GM21423 (cell line): Measurements from ENCODE around the gene ACP6.
"Not testable (repeated sequence)": the region's sequence is repeated elsewhere in the genome, so short reads cannot be mapped to it uniquely, and the experiment has no call there.

ENCODE experiments used
- ATAC-seq: cut with Tn5 transposase; IDR thresholded peaks from one replicate; pipeline ENCODE4 v1.9.1; 2021; ENCODE audit warnings: mild to moderate bottlenecking, moderate library complexity; ENCODE audit not compliant: unreplicated experiment

Gene ACP6

GRCh38 chr1:147670319-147671001 is at the start of gene ACP6:
ACP6 (minus strand) TSS chr1:147670524; CDS start chr1:147670048, 476 bp downstream.
- peak; percentile 93 for ATAC-seq

DNA sequence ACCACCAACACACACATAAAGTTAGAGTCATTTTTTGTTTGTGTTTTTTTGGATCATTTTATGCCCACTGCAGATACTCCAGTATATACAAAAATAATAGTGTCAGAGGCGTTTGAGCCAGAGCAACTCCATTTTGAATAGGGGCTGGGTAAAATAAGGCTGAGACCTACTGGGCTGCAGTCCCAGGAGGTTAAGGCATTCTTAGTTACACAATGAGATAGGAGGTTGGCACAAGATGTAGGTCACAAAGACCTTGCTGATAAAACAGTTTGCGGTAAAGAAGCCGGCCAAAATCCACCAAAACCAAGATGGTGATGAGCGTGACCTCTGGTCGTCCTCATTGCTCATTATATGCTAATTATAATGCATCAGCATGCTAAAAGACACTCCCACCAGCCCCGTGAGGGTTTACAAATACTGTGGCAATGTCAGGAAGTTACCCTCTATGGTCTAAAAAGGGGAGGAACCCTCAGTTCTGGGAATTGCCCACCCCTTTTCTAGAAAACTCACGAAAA is 49.4 kb upstream of the ACP6 start:
- no peak for ATAC-seq

DNA sequence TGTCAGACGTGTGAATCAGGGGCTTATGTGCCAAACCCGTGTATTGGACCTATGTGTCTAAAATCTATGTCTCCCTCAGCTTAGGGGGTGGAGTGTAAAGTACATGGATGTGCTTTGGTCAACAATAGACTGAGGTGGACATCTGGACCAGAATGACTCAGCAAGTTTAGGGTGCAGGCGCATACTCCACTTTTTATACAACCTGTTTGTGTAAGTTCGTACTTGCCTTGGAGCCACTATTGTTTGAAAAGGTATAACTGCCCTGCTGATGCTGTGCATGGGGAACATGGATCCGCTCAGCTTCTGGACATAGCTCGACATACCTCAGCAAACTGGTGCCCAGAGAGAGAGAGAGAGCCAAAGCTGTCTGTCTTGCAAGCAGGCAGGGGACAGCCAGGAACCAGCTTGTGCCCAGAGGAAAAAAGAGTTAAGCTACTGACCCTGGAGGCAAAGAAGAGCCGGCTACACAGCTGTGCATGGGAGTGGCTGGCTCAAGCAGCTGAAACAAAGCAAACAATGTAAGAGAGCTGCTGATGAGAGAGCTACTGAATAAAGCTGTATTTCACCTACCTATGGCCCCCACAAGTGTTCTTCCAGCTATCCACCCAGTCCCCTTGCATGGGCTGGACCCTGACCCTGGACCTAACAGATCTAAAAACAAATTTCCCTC is 48.8 kb upstream of the ACP6 start:
- ATAC-seq: no peak

- no peak for ATAC-seq
Measured at GRCh38 chr1:147717706-147718097, 47.4 kb upstream of the ACP6 start.

DNA sequence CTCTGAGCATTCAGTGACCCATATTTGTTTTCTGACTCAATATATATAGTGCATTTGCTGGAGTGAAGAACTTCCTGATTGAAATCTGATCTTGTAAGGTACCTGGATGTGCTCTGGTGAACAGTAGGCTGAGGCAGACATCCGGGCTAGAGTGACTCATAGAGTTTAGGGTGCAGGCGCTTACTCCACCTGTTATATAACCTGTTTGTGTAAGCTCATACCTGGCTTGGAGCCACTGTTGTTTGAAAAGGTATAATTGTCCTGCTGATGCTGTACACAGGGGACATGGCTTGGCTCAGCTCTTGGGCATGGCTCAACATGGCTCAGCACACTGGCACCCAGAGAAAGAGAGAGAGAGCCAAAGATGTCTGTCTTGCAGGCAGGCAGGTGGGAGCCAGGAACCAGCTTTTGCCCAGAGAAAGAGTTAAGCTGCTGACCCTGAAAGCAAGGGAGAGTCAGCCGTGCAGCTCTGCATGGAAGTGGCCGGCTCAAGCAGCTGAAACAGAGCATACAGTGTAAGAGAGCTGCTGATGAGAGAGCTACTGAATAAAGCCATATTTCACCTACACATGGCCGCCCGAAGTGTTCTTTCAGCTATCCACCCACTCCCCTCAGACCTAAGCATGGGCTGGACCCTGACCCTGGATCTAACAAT is 46.9 kb upstream of the ACP6 start:
- ATAC-seq: no peak

GRCh38 chr1:147712605-147713004 is 42.3 kb upstream of the ACP6 start:
- ATAC-seq: no peak

GRCh38 chr1:147700042-147701006 is 30.0 kb upstream of the ACP6 start:
- peak; percentile 62 for ATAC-seq

DNA sequence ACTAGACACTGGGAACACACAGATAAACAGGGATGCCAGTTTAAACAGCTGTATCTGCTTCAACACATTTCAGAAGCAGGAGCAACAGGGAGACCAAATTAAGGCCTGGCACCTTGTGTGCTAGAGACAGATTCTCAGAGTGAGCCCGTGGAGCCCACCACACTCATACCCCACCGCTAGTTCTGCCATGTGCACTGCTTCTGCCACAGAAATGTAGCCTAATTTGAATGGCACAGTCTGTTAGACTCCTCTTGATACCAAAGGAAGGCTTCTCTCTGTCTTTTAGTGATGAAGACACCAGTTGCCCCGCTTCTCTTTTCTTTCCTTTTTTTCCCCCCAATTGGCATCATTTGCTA is 29.3 kb upstream of the ACP6 start:
- ATAC-seq: no peak

GRCh38 chr1:147683163-147683763 is 12.9 kb upstream of the ACP6 start:
- ATAC-seq: no peak

- ATAC-seq: not testable (repeated sequence)
Measured at GRCh38 chr1:147680608-147681235, 10.4 kb upstream of the ACP6 start.

- ATAC-seq: not testable (repeated sequence)
Measured at GRCh38 chr1:147677681-147678080, 7.4 kb upstream of the ACP6 start.

DNA sequence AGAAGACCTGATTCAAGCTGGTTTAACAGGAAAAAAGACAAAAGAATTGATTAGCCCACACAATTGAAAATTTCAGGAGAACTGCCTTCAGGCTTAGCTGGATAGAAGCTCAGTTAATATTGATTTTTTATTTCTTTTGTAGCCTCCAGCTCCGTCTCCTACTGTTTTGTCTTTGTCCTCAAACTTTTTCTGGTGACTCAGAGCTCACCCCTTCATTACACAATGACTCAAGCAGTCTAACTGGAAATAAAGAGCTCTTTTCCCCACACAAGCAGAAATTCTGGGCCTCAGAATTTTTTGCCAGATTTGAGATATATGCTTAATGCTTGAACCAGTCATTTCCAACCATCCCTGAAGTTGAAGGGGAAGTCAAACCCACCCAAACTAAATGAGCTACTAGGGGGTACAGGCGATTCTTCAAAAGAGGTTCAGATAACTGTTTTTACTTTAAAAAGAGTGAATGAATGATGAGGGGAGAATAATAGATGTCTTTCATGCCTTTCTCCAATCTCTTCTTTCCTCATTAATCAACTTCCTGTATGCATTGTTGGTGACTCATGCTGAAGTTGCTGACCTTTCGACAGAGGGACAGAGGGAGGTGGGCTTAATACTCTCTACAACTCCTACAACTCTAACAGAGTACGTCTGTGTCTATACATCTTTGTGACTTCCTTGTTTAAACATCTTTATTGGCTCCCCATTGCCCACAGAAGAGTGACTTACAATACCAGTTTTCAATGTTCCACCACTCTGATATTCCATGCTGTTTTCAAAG is 6.2 kb upstream of the ACP6 start:
- ATAC-seq: no peak

DNA sequence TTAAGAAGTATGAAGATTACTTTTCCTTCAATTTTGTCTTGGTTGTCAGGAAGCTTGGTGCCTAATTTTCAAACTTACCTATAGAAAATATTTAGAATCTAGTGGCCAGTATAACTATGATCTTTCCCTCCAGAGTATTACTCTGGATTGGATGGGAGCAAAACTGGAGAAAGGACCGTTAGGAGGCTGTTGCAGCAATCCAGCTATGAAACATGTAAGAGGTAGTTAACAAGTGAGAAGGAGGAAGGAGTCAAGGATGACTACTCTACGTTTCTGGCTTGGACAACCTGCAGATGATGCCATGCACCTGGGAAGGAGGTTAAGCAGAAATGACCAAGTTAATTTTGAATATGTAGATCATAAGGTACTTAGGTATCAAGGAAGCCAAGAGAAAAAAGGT is 3.5 kb upstream of the ACP6 start:
- no peak for ATAC-seq

- no peak for ATAC-seq
Measured at GRCh38 chr1:147673406-147673805, 3.1 kb upstream of the ACP6 start.

DNA sequence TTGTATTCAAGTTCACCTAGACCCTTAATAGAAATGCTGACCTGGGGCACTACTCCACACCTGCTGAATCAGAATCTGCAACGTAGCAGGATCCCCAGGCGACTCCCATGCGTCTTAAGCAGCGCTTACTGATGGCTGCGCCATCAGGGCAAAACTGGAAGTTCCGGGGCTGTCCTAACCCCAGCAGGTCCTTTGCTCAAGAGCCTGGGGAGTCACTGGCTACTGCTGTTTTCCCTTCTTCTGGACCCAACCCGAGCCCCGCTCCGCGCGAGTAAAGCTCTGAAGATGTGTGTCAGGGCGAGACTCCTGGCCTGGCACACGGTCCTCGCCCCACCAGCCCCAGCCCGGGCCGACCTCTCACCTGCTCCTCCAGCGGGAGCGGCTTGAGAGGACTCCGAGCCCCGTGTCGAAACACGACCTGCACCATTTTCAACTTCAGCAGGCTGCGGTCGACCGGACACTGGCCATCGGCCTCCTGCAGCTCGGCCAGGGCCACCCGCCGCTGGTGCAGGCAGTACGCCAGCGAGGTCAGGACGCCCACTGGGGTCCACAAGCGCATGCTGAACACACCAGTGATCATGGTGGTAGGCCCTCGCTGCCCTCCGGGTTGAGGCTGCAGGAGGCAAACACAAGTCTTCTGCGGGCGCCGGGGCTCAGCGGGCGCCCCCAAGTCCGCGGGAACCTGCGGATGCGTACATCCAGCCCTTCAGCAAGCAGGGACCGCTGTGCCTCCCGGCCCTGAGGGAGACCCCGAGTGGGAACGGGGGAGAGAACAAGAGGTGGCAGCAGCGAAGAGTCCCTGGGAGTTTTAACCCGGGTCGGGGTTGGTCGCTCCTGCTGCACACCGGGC is 630 bp downstream of the ACP6 start:
- peak; percentile 34 for ATAC-seq

DNA sequence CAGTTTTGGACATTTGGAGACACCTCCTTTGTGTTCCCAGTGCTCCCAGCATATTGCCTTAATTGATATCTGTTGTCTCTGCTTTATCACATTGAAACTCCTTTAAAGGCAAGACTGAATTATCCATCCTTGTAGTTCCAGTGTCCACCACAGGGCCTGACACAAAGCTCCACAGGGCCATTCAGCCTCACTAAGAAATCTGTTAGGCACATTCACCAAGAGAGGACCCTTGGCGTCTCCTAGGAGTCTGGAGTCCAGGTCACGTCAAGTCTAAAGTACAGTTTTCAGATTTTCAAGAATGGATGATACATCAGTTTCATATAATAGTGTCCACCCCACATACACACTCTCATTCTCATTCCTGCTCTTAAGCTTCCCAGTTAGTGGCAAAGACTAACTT is 4.8 kb downstream of the ACP6 start:
- no peak for ATAC-seq

- ATAC-seq: no peak
Measured at GRCh38 chr1:147664206-147664605, 6.1 kb downstream of the ACP6 start.

DNA sequence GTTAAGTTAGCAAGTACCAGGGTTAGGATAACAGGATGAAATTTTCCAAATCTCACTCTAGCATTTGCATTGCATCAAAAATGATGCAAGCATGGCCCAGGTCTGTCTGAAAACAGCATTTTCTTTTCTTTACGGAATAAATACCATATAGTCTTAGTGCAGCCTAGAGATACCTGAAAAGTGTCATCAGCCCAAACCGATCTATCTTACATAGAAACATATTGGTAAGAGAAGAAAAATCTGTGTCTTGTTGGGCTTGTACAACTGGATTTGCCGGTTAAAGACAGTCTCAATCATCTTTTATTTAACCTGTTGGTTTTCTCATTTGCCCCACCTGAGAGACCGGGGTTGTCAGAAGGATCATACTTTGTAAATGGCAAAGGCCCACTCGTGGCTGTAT is 15.8 kb downstream of the ACP6 start:
- ATAC-seq: no peak
